HL-60 (cell line): ENCODE results near the gene EIF4A3.
"Not testable (repeated sequence)": the region's sequence is repeated elsewhere in the genome, so short reads cannot be mapped to it uniquely, and the experiment has no call there.

Experiments used
- DNase-seq, 2 experiments: peaks; one replicate each; pipeline ENCODE4 v3.0.0-alpha.2; 2010 to 2020; ENCODE audit warnings: low read depth in 1 of 2, low spot score in 1 of 2
- H3K27ac ChIP-seq: fragments of 250-450 bp; sonication (Bioruptor Pico); replicated peaks from 2 replicates; pipeline ENCODE4 v1.5.1; 2020; ENCODE audit warnings: mild to moderate bottlenecking, moderate library complexity
- H3K27me3 ChIP-seq: fragments of 250-450 bp; sonication (Bioruptor Pico); 2 replicates; pipeline ENCODE4 v1.5.1; 2021; ENCODE audit warnings: mild to moderate bottlenecking, moderate library complexity; ENCODE audit not compliant: insufficient read depth, poor library complexity, severe bottlenecking
- H3K4me3 ChIP-seq: replicated peaks from 2 replicates; pipeline ENCODE4 v1.5.1; 2011; ENCODE audit warnings: mild to moderate bottlenecking, control low read depth, low read length; ENCODE audit not compliant: insufficient read depth
- GABPA ChIP-seq: IDR thresholded peaks from 2 replicates; pipeline ENCODE4 v1.6.1; 2012; ENCODE audit warnings: low read depth
- POLR2AphosphoS5 ChIP-seq: IDR thresholded peaks from 2 replicates; pipeline ENCODE4 v1.6.1; 2012; ENCODE audit warnings: low read depth
- SPI1 ChIP-seq: IDR thresholded peaks from 2 replicates; pipeline ENCODE4 v1.6.1; 2012; ENCODE audit warnings: low read depth, mild to moderate bottlenecking, borderline replicate concordance
- TF ChIP-seq, protein P1 (sequence below): IDR thresholded peaks from 2 replicates; pipeline ENCODE4 v1.6.1; 2012; ENCODE audit warnings: low read depth; ENCODE audit not compliant: insufficient replicate concordance
- TF ChIP-seq, protein P2 (sequence below): IDR thresholded peaks from one replicate; pipeline ENCODE4 v1.5.1; 2011; ENCODE audit warnings: low read length, control low read depth, inconsistent platforms; ENCODE audit not compliant: insufficient read depth

Gene EIF4A3

DNA sequence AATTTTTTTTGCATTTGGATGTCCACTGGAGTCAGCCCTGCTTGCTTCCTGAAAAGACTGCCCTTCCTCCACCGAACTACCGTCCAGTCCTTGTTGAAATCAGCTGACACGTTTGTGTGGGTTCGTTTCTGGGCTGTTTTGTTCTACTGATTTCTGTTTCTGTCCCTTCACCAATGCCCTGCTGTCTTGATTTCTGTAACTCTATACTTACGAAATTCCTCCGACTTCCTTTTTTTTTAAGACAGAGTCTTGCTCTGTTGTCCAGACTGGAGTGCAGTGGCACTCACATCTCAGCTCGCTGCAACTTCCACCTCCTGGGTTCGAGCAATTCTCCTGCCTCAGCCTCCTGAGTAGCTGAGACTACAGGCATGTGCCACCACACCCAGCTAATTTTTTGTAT lies 54.0 kb downstream of the EIF4A3 start:
- Histone ChIP-seq H3K4me3 (no peak overlapping the region), H3K27ac (peak overlapping the region; percentile 75), H3K27me3 (no peaks in the 10 kb centered on the region)
- DNase-seq, result peak; percentile 85 to 86
- peak; percentile 91 for TF ChIP-seq SPI1
- no peak for TF ChIP-seq GABPA

DNA sequence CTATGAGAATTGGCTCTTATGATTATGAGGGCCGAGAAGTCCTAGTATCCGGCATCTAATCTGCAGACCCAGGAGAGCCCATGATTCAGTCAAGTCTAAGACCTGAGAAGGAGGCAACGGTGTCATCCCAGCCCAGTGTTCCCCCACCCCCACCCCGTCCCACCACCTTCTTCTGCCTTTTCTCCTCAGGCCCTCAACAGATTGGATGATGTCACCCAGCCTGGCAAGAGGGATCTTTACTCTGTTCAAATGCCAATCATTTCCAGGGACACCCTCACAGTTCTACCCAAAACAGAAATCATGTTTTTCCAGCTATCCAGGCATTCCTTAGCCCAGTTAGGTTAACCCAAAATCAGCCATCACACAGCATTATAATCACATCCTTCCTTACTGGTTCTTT lies 55.6 kb downstream of the EIF4A3 start:
- H3K27ac ChIP-seq, result no peak overlapping the region
- TF ChIP-seq, protein P1, sequence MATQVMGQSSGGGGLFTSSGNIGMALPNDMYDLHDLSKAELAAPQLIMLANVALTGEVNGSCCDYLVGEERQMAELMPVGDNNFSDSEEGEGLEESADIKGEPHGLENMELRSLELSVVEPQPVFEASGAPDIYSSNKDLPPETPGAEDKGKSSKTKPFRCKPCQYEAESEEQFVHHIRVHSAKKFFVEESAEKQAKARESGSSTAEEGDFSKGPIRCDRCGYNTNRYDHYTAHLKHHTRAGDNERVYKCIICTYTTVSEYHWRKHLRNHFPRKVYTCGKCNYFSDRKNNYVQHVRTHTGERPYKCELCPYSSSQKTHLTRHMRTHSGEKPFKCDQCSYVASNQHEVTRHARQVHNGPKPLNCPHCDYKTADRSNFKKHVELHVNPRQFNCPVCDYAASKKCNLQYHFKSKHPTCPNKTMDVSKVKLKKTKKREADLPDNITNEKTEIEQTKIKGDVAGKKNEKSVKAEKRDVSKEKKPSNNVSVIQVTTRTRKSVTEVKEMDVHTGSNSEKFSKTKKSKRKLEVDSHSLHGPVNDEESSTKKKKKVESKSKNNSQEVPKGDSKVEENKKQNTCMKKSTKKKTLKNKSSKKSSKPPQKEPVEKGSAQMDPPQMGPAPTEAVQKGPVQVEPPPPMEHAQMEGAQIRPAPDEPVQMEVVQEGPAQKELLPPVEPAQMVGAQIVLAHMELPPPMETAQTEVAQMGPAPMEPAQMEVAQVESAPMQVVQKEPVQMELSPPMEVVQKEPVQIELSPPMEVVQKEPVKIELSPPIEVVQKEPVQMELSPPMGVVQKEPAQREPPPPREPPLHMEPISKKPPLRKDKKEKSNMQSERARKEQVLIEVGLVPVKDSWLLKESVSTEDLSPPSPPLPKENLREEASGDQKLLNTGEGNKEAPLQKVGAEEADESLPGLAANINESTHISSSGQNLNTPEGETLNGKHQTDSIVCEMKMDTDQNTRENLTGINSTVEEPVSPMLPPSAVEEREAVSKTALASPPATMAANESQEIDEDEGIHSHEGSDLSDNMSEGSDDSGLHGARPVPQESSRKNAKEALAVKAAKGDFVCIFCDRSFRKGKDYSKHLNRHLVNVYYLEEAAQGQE, result no peak
- TF ChIP-seq, protein P2, sequence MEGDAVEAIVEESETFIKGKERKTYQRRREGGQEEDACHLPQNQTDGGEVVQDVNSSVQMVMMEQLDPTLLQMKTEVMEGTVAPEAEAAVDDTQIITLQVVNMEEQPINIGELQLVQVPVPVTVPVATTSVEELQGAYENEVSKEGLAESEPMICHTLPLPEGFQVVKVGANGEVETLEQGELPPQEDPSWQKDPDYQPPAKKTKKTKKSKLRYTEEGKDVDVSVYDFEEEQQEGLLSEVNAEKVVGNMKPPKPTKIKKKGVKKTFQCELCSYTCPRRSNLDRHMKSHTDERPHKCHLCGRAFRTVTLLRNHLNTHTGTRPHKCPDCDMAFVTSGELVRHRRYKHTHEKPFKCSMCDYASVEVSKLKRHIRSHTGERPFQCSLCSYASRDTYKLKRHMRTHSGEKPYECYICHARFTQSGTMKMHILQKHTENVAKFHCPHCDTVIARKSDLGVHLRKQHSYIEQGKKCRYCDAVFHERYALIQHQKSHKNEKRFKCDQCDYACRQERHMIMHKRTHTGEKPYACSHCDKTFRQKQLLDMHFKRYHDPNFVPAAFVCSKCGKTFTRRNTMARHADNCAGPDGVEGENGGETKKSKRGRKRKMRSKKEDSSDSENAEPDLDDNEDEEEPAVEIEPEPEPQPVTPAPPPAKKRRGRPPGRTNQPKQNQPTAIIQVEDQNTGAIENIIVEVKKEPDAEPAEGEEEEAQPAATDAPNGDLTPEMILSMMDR, result no peak
- TF ChIP-seq SPI1 (no peak), GABPA (no peak), POLR2AphosphoS5 (no peak)

DNA sequence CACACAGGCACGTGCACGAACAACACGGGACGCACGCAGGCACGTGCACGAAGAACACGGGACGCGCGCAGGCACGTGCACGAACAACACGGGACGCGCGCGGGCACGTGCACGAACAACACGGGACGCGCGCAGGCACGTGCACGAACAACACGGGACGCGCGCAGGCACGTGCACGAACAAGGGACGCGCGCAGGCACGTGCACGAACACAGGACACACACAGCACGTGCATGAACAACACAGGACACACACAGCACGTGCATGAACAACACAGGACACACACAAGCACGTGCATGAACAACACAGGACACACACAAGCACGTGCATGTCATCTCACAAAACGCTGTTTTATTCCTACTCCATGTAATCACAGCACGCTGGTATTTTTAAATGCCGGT lies 56.8 kb downstream of the EIF4A3 start:
- not testable (repeated sequence) for DNase-seq, H3K27me3 ChIP-seq, H3K27ac ChIP-seq, H3K4me3 ChIP-seq

More for the DNA sequence above, 55.6 kb downstream of the EIF4A3 start:
- Histone ChIP-seq H3K4me3 (no peak overlapping the region), H3K27me3 (no peaks in the 10 kb centered on the region)
- no peak for DNase-seq

DNA sequence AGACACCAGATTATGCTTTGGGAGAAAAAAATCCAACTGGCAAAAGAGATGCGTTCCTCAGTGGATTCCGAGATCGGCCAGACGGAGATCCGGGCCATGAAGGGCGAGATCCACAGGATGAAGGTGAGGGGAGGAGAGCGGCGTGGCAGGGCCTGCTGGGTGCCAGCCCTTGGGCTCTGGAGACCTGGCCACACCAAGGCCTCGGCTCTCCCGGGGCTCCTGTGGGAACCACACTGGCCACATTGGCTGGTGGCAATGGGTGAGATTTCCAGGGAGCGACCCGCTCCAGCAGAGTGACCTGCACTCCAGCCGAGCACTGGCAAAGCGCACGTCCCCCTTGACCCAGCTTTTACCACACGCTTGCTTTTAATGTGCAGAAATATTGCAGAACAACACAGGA lies 57.2 kb downstream of the EIF4A3 start:
- no peak for DNase-seq
- Histone ChIP-seq H3K4me3 (no peak overlapping the region), H3K27me3 (no peaks in the 10 kb centered on the region), H3K27ac (no peak overlapping the region)
- TF ChIP-seq, protein P2, result no peak
- TF ChIP-seq SPI1 (no peak), POLR2AphosphoS5 (no peak), GABPA (no peak)
- TF ChIP-seq, protein P1, result no peak
